HG02678 (cell line): ENCODE data around the gene PATJ.
A peak's percentile ranks its signal among the peaks of the same experiment; 100 is the strongest.
"Not testable (repeated sequence)": the region's sequence is repeated elsewhere in the genome, so short reads cannot be mapped to it uniquely, and the experiment has no call there.

Source experiments
- ATAC-seq: cut with Tn5 transposase; IDR thresholded peaks from one replicate; pipeline ENCODE4 v1.9.1; 2021; ENCODE audit warnings: mild to moderate bottlenecking, moderate library complexity; ENCODE audit not compliant: unreplicated experiment

Gene PATJ

GRCh38 chr1:61743716-61744580 is 1.7 kb downstream of the PATJ start:
- ATAC-seq, result no peak

- ATAC-seq, result no peak
Observed at GRCh38 chr1:61746813-61747212, 4.5 kb downstream of the PATJ start.

- no peak for ATAC-seq
Observed at GRCh38 chr1:61748566-61748965, 6.3 kb downstream of the PATJ start.

GRCh38 chr1:61749574-61749973 is 7.3 kb downstream of the PATJ start:
- ATAC-seq, result no peak

- no peak for ATAC-seq
Observed at GRCh38 chr1:61752921-61753389, 10.7 kb downstream of the PATJ start.

GRCh38 chr1:61753998-61754508 is 11.8 kb downstream of the PATJ start:
- ATAC-seq, result no peak

GRCh38 chr1:61754545-61754944 is 12.3 kb downstream of the PATJ start:
- ATAC-seq, result no peak

- no peak for ATAC-seq
Observed at GRCh38 chr1:61756773-61757172, 14.5 kb downstream of the PATJ start.

- ATAC-seq, result no peak
Observed at GRCh38 chr1:61757950-61758349, 15.7 kb downstream of the PATJ start.

- ATAC-seq, result no peak
Observed at GRCh38 chr1:61770131-61770530, 27.9 kb downstream of the PATJ start.

- ATAC-seq, result no peak
Observed at GRCh38 chr1:61776091-61776490, 33.8 kb downstream of the PATJ start.

- no peak for ATAC-seq
Observed at GRCh38 chr1:61779231-61779630, 37.0 kb downstream of the PATJ start.

- ATAC-seq, result no peak
Observed at GRCh38 chr1:61781151-61781550, 38.9 kb downstream of the PATJ start.

GRCh38 chr1:61782771-61783170 is 40.5 kb downstream of the PATJ start:
- peak; percentile 96 for ATAC-seq

- no peak for ATAC-seq
Observed at GRCh38 chr1:61784726-61785125, 42.4 kb downstream of the PATJ start.

- no peak for ATAC-seq
Observed at GRCh38 chr1:61790837-61791236, 48.6 kb downstream of the PATJ start.

GRCh38 chr1:61797045-61797755 is 54.9 kb downstream of the PATJ start:
- no peak for ATAC-seq

GRCh38 chr1:61801047-61801446 is 58.8 kb downstream of the PATJ start:
- ATAC-seq, result not testable (repeated sequence)

GRCh38 chr1:61807606-61808140 is 65.4 kb downstream of the PATJ start:
- no peak for ATAC-seq

GRCh38 chr1:61808321-61808720 is 66.0 kb downstream of the PATJ start:
- ATAC-seq, result no peak

GRCh38 chr1:61808968-61809367 is 66.7 kb downstream of the PATJ start:
- no peak for ATAC-seq

- ATAC-seq, result no peak
Observed at GRCh38 chr1:61812916-61813315, 70.6 kb downstream of the PATJ start.
